Epithelial cell of proximal tubule (primary cell): ENCODE data around the gene VWCE. TPM values are rescaled to one million over a fixed set of nuclear protein-coding genes. Genes with fewer than 3 reads are reported as not detected.

Source experiments
- DNase-seq: peaks from one replicate; pipeline ENCODE4 v3.0.0-alpha.2; 2011; ENCODE audit warnings: low read depth
- H3K4me3 ChIP-seq: 2 replicates; pipeline ENCODE4 v1.5.1; 2011; ENCODE audit warnings: low read depth, mild to moderate bottlenecking, low read length
- total RNA-seq: library from RNA; depleted of rRNA; stranded (reverse); fragments of >200 nt; gene quantifications from 2 replicates; pipeline ENCODE4 v1.2.3, GENCODE V29; 2015
- TF ChIP-seq, protein P1 (sequence below): conservative IDR thresholded peaks from 2 replicates; pipeline ENCODE4 v1.5.1; 2012; ENCODE audit warnings: low read depth, mild to moderate bottlenecking, low read length

Gene VWCE
- total RNA-seq, 1 donor from 2014 or later, result 3.5 TPM

DNA sequence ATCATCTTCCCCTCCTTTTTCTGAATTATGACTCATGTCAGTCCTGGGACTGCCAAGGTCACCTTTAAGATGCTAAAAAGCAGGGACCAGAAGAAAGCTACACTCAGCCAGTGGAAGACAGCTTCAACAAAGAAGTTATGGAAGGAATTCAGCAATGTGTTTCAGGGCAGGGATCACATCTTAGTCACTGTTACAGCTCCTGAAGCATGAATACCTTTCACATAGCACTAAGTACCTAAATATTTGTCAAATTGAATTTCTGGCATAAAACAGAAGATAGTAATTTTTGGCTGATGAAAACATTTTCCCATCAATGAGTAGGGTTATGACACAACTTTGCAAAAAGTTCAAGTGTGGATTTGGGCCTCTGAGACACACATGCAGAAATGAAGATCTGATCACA, 32.6 kb upstream of the VWCE start:
- H3K4me3 ChIP-seq, result no peak overlapping the region

GRCh38 chr11:61325649-61326414, 30.7 kb upstream of the VWCE start:
- no peak overlapping the region for H3K4me3 ChIP-seq
- TF ChIP-seq, protein P1, sequence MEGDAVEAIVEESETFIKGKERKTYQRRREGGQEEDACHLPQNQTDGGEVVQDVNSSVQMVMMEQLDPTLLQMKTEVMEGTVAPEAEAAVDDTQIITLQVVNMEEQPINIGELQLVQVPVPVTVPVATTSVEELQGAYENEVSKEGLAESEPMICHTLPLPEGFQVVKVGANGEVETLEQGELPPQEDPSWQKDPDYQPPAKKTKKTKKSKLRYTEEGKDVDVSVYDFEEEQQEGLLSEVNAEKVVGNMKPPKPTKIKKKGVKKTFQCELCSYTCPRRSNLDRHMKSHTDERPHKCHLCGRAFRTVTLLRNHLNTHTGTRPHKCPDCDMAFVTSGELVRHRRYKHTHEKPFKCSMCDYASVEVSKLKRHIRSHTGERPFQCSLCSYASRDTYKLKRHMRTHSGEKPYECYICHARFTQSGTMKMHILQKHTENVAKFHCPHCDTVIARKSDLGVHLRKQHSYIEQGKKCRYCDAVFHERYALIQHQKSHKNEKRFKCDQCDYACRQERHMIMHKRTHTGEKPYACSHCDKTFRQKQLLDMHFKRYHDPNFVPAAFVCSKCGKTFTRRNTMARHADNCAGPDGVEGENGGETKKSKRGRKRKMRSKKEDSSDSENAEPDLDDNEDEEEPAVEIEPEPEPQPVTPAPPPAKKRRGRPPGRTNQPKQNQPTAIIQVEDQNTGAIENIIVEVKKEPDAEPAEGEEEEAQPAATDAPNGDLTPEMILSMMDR, result no peak
- no peak for DNase-seq

More for the DNA sequence above, 32.6 kb upstream of the VWCE start:
- DNase-seq, result no peak
- TF ChIP-seq, protein P1, result no peak

- no peak for DNase-seq
- TF ChIP-seq, protein P1, result no peak
- no peak overlapping the region for H3K4me3 ChIP-seq
Observed at GRCh38 chr11:61315260-61315659, 20.1 kb upstream of the VWCE start.

DNA sequence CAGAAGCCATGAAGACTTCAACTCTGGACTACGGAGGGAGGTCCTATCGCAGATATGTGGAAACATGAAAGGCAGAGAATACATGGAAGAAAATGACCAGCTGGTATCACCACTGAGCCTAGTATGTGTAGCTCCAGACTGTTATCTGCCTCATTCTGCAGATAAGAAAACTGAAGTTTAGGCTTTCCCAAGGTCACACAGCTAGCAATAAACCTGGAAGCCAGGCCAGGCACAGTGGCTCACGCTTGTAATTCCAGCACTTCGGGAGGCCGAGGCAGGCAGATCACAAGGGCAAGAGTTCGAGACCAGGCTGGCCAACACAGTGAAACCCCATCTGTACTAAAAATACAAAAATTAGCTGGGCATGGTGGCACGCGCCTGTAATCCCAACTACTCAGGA, 15.6 kb upstream of the VWCE start:
- H3K4me3 ChIP-seq, result no peak overlapping the region
- TF ChIP-seq, protein P1, result no peak
- no peak for DNase-seq

GRCh38 chr11:61309739-61310138, 14.6 kb upstream of the VWCE start:
- no peak for DNase-seq
- TF ChIP-seq, protein P1, result no peak
- H3K4me3 ChIP-seq, result no peak overlapping the region

GRCh38 chr11:61309141-61309540, 14.0 kb upstream of the VWCE start:
- TF ChIP-seq, protein P1, result no peak

GRCh38 chr11:61307354-61307753, 12.2 kb upstream of the VWCE start:
- H3K4me3 ChIP-seq, result no peak overlapping the region
- no peak for DNase-seq
- TF ChIP-seq, protein P1, result no peak

More at GRCh38 chr11:61309141-61309540, 14.0 kb upstream of the VWCE start:
- H3K4me3 ChIP-seq, result no peak overlapping the region
- DNase-seq, result no peak
